HFFc6 (cell line): ENCODE measurements around the gene CAMSAP1. TPM values are rescaled to one million over a fixed set of nuclear protein-coding genes. Genes with fewer than 3 reads are reported as not detected.

Experiments used
- DNase-seq: peaks from one replicate; pipeline ENCODE4 v3.0.0-alpha.2; 2018
- H3K27ac Mint-ChIP-seq: 2 replicates; pipeline ENCODE4 v1.8.0; 2020; ENCODE audit warnings: mild to moderate bottlenecking, mixed read lengths
- H3K27me3 Mint-ChIP-seq: 2 replicates; pipeline ENCODE4 v1.8.0; 2021; ENCODE audit warnings: mild to moderate bottlenecking, moderate library complexity, mixed read lengths; ENCODE audit not compliant: insufficient read depth
- H3K36me3 Mint-ChIP-seq: 2 replicates; pipeline ENCODE4 v1.8.0; 2021; ENCODE audit warnings: low read depth, mixed read lengths
- H3K4me1 Mint-ChIP-seq: 2 replicates; pipeline ENCODE4 v1.8.0; 2020; ENCODE audit warnings: low read depth, mixed read lengths
- H3K4me3 Mint-ChIP-seq: 2 replicates; pipeline ENCODE4 v1.8.0; 2020; ENCODE audit warnings: mild to moderate bottlenecking, moderate library complexity, mixed read lengths
- H3K9me3 Mint-ChIP-seq: 2 replicates; pipeline ENCODE4 v1.8.0; 2020; ENCODE audit warnings: mild to moderate bottlenecking, mixed read lengths
- CTCF ChIP-seq: fragments of 200-600 bp; sonication (generic); IDR thresholded peaks from 2 replicates; pipeline ENCODE4 v1.5.0; 2021; ENCODE audit warnings: antibody characterized with exemption, mild to moderate bottlenecking
- total RNA-seq, 6 experiments: library from RNA; stranded (reverse); fragmentation: NEBNext Ultra II Directional; extraction: Animal tissue kit (Norgen Biotek cat#: 25700); gene quantifications; 2 replicates in 1 of 6; 3 replicates in 5 of 6; pipeline ENCODE4 v1.2.3, GENCODE V29; 2021

The CAMSAP1 gene
- total RNA-seq, 6 experiments from 2014 or later = 14.9 to 22.8 (median 18.1) TPM

GRCh38 chr9:135811801-135812200, 95.5 kb downstream of the CAMSAP1 start:
- DNase-seq = no peak
- H3K4me1 Mint-ChIP-seq = peaks cover 15% of the 10 kb centered on the region
- no peaks in the 10 kb centered on the region for H3K9me3 Mint-ChIP-seq
- no peak overlapping the region for H3K4me3 Mint-ChIP-seq
- TF ChIP-seq CTCF = no peak
- no peak overlapping the region for H3K27ac Mint-ChIP-seq
- H3K27me3 Mint-ChIP-seq = peaks cover 8% of the 10 kb centered on the region
- H3K36me3 Mint-ChIP-seq = peaks cover 19% of the 10 kb centered on the region

- no peak for TF ChIP-seq CTCF
- DNase-seq = no peak
- Mint-ChIP-seq H3K27me3 (peaks cover 8% of the 10 kb centered on the region), H3K4me1 (peaks cover 15% of the 10 kb centered on the region), H3K4me3 (no peak overlapping the region), H3K9me3 (no peaks in the 10 kb centered on the region), H3K36me3 (peaks cover 19% of the 10 kb centered on the region), H3K27ac (no peak overlapping the region)
Observed at GRCh38 chr9:135810806-135811575, 96.4 kb downstream of the CAMSAP1 start.

GRCh38 chr9:135809166-135809565, 98.2 kb downstream of the CAMSAP1 start:
- Mint-ChIP-seq H3K4me3 (no peak overlapping the region), H3K27ac (no peak overlapping the region), H3K27me3 (peaks cover 7% of the 10 kb centered on the region), H3K36me3 (peaks cover 13% of the 10 kb centered on the region), H3K9me3 (no peaks in the 10 kb centered on the region), H3K4me1 (peaks cover 29% of the 10 kb centered on the region)
- DNase-seq = peak; percentile 4
- TF ChIP-seq CTCF = no peak

- Mint-ChIP-seq H3K36me3 (no peaks in the 10 kb centered on the region), H3K9me3 (no peaks in the 10 kb centered on the region), H3K27ac (no peak overlapping the region; the same call in 1 of the 2 replicates), H3K27me3 (peaks cover 3% of the 10 kb centered on the region), H3K4me1 (peaks cover 29% of the 10 kb centered on the region), H3K4me3 (no peak overlapping the region)
- DNase-seq = no peak
- no peak for TF ChIP-seq CTCF
Observed at GRCh38 chr9:135805422-135806022, 101.8 kb downstream of the CAMSAP1 start.

GRCh38 chr9:135804581-135805421, 102.5 kb downstream of the CAMSAP1 start:
- Mint-ChIP-seq H3K27ac (no peak overlapping the region; the same call in 1 of the 2 replicates), H3K4me3 (no peak overlapping the region), H3K27me3 (peaks cover 3% of the 10 kb centered on the region), H3K4me1 (peaks cover 26% of the 10 kb centered on the region), H3K36me3 (no peaks in the 10 kb centered on the region), H3K9me3 (no peaks in the 10 kb centered on the region)
- TF ChIP-seq CTCF = peak; percentile 1; the same call in 1 of the 2 replicates
- DNase-seq = no peak
